HG03432 (cell line): ENCODE data around the gene CABP7.

ENCODE experiments used
- ATAC-seq: cut with Tn5 transposase; IDR thresholded peaks from one replicate; pipeline ENCODE4 v1.9.1; 2021; ENCODE audit warnings: mild to moderate bottlenecking, moderate library complexity; ENCODE audit not compliant: unreplicated experiment

CABP7 gene

GRCh38 chr22:29719899-29720645 is at the start of gene CABP7:
CABP7 (plus strand) TSS chr22:29720003; CDS start chr22:29720425, 422 bp downstream.
- no peak for ATAC-seq

DNA sequence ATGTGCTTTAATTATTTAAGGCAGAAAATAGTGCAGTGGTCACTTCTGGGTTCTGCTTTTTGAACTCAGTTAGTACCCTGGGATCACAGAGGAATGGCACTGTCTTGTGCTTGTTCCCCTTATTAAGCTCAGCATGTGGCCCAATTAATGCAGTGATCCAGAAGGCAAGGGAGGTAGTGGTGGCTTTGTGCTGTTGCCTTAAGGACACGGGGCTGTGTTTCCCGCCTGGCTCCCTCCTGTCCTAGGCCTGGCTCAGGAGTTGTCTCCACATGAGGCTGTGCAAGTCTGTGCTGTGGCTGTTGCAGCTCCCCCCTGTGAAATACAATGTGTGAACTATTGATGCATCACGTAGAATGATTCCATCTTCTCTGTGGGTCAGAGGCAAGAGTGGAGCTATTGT is 49.2 kb upstream of the CABP7 start:
- ATAC-seq: no peak

DNA sequence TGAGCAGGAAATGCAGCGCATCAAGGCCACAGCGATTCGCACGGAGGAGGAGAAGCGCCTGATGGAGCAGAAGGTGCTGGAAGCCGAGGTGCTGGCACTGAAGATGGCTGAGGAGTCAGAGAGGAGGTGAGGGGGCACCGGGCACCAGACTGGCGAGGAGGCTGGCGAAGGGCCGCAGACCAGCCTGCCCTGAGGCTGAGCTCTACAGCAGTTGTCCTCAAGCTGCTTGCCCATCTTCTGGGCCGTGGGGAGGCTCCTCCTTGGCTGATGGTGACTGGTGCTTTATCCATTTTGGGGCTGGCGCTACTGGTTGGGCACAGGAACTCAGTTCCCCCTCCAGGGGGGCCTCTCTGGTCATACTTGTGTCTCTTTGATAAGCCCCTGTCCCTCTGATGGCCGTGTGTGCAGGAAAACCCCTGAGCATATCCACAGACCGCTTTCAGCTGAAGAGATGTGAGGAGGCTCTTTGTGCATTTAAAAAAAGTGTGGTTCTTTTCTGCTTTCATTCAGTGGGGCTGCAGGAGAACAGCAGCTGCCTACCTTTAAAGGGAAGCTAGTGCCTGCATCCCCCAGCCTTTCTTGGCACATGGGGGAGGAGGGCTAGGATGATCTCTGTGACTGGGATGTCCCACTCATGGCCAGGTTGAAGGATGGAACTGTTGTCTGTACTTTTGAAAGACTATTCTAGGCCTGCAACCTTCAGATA is 46.3 kb upstream of the CABP7 start:
- no peak for ATAC-seq

- no peak for ATAC-seq
Observed at GRCh38 chr22:29674121-29674520, 45.7 kb upstream of the CABP7 start.

DNA sequence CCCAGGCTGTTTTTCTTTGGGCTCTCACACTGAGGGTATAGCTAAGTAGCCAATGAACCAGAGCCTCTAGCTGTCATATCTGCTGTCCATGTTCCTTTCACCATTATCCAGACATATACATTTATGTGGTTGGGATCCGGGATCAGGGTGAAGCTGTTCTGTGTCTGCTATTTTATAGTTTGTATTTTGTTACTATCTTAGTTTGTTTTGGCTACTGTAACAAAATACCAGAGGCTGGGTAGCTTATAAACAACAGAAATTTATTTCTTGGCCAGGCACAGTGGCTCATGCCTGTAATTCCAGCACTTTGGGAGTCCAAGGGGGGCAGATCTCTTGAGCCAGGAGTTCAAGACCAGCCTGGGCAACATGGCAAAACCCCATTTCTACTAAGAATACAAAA is 40.5 kb upstream of the CABP7 start:
- no peak for ATAC-seq

DNA sequence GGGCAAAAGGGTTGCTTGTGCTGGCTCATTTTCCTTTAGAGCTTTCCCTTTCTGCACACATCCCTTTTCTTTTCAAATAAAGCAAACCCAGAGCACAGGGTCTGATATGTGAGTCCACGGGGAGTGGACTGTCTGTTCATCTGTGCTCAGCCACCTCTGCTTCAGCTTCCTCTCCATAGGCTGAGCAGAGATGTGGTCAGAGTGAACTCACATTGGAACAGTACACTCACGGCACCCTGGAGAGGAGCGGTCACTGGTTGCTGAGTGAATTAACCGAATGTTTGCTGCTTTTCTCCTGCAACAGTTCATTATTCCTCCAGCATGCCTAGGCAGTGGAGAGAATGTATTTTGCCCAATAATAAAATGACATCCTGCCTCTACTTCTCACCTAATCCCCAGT is 36.3 kb upstream of the CABP7 start:
- ATAC-seq: no peak

- ATAC-seq: no peak
Observed at GRCh38 chr22:29684244-29684643, 35.6 kb upstream of the CABP7 start.

DNA sequence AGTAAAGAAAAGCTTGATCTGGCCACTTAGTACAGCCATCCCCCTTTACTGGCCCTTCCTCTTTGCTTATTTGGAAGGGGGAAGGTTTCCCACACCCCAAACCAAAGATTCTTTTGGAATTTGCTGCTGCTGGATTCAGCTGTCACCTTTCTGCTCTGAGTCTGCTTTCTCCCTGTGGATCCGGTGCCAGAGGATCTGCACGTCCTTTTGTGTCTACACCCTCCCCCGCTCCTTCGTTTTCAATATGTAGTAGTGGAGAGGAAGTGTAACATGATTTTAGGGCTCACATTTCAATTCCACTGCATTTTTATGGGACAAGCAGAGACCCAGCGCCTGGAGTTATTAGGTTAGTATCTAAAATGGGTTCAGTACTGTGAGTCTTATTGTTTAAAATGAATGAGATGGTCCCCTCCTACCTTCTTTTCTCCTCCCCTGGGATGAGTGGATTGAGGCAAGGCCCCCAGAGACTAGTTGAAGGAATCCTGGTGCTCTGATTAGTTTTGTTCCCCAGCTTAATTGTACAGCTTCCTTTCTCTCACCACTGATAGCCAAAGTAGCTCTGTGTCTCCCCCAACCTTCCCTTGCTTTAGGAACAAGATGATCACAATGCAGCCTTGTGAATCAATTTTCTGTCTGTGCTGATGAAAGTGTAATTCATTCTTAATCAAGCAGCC is 30.5 kb upstream of the CABP7 start:
- ATAC-seq: no peak

DNA sequence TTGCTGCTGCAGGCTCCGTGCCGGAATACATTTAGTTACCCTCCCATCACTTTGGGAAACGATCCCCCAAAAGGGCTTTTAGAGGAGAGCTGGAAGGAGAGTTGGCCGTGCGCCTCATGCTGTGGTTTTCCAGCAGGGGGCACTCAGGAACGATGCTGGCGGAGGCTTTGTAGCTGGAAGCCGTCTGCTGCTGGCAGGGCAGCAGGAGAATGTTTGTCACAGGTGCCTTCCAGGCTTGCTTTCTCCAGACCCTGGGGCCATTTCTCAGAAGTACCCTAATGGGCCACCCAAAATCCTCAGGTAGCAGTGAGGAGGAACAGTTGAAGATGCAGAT is 30.0 kb upstream of the CABP7 start:
- ATAC-seq: no peak

- no peak for ATAC-seq
Observed at GRCh38 chr22:29690476-29690875, 29.3 kb upstream of the CABP7 start.

GRCh38 chr22:29691636-29692326 is 28.0 kb upstream of the CABP7 start:
- no peak for ATAC-seq

DNA sequence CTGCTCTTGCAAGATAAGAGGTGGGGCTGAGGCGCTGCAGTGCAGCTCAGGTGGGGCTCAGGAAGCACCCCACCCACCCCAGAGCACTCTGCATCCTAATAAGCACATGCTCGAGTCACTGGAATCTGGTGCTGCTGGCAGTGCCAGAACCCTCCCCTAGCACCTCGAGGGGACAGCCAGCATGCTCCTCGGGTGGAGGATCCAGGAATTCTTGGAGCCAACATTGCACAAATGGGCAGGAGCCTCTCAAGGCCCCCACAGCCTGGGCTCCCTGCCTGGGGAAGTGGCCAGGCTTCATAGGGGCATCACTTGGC is 27.5 kb upstream of the CABP7 start:
- no peak for ATAC-seq

DNA sequence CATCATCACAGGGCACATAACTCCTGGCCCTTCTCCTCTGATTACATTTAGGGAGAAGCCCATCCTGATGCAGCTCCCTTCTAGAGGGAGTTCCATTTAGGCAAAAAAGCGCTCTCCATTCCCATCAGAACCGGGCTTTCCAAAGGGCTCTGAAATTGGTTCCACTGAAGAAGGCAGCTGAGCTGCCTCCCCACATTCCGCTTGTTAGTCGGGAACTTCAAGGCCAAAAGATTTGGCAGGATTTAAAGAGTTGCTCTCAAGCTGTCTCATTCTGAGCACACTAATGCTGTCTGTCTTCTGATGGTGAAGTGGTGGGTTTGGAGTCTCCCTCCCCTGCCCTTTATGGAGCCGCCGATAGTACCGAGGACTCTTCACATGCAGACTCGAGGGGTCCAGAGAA is 26.6 kb upstream of the CABP7 start:
- ATAC-seq: no peak

GRCh38 chr22:29693671-29694070 is 26.1 kb upstream of the CABP7 start:
- ATAC-seq: no peak

DNA sequence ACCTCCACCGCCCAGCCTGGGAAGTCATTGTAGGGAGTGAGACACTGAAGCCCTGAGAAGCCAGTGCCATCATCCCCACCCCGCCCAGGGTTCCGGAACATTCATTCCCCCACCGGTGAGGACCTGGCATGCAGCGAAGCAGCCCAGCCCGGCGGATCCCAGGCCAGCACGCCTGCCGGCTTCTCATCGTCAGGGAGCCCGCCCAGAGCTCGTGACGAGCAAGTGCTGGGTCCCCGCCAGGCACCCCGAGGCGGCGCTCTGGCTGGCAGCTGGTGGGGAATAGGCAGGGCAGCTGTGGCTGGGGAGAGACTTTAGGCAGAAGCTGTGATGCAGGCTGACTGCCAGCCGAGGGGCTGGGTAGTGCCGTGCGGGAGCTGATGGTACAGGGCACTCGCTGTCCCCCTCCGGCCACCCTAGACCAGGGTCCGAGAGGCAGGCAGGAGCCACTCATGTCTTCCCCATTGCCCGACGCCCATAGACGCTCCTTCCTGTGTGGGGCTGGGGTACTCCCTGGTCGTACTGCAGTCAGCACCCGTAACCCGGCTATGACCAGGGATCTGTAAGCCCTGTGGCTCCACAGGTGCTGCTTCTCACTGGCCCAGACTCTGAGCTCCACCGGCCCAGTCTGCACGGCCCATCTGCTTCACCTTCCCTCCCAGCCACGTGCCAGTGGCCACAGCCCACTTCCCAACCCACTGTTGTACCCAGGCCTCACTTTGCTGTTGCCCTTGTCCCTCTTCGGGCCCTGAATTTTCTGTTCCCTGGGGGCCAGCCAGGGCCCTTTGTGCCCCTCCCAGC is 24.5 kb upstream of the CABP7 start:
- ATAC-seq: no peak

GRCh38 chr22:29697853-29698598 is 21.8 kb upstream of the CABP7 start:
- ATAC-seq: no peak

- no peak for ATAC-seq
Observed at GRCh38 chr22:29700206-29700899, 19.4 kb upstream of the CABP7 start.

DNA sequence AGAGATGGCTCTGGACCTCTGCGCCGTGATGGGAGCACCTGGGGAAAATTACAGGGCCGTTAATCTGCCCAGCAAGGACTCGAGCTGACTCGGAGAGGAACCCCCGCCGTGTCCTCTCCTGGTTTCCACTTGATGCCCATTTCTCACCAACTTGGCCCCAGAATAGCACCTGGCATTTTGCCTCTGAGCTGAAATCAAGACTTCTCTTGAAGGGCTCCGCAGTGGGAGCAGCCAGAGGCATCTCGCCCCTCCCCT is 19.0 kb upstream of the CABP7 start:
- no peak for ATAC-seq

DNA sequence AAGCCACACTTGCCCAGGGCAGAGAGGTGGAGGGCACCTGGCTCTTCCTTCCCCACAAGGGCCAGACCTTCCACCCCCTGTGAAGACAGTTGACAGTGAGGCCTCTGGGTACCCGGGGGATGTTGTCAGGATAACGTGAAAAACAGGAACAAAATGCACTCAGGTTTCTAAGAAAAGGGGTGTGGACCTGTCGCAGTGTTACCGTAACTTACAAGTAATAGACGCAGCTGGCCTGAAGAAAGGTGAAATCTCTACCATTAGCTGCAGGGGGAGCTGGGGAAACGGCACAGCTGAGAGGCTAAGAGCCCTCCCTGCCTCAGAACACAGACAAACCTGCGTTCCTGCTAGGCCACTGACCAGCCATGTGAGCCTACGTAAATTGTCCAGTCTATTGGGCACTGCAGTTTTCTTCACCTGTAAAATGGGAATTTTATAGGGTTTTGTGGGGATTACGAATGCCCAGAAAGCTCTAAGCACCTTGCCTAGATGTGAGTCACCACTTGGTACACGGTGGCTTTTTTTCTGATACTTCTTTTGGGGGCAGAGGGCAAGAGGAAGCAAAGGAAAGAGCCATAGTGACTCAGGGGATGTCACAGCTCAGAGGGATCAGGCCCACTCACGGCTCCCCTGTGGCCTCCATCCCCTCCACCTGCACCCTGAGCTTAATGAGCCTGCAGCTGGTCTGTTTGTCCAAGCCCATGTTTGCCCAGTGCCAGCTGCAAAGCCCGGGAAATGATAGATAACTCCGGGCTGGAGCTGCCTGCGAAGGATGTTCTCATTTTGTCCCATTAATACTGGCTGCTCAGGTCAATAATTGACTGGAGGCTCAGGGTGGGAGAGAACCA is 18.4 kb upstream of the CABP7 start:
- ATAC-seq: no peak
